HG03280 (cell line): ENCODE data around the gene ZNF225.
"Not testable (repeated sequence)": the region's sequence is repeated elsewhere in the genome, so short reads cannot be mapped to it uniquely, and the experiment has no call there.

ENCODE experiments used
- ATAC-seq: cut with Tn5 transposase; IDR thresholded peaks from one replicate; pipeline ENCODE4 v1.9.1; 2021; ENCODE audit warnings: mild to moderate bottlenecking, moderate library complexity; ENCODE audit not compliant: unreplicated experiment

Gene ZNF225

DNA sequence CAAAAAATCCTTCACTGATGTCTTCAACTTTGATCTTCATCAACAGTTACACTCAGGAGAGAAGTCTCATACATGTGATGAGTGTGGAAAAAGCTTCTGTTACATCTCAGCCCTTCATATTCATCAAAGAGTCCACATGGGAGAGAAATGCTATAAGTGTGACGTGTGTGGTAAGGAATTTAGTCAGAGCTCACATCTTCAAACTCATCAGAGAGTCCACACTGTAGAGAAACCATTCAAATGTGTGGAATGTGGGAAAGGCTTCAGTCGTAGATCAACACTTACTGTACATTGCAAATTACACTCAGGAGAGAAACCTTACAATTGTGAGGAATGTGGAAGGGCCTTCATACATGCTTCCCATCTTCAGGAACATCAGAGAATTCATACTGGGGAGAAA lies 43.3 kb downstream of the ZNF225 start:
- no peak for ATAC-seq

DNA sequence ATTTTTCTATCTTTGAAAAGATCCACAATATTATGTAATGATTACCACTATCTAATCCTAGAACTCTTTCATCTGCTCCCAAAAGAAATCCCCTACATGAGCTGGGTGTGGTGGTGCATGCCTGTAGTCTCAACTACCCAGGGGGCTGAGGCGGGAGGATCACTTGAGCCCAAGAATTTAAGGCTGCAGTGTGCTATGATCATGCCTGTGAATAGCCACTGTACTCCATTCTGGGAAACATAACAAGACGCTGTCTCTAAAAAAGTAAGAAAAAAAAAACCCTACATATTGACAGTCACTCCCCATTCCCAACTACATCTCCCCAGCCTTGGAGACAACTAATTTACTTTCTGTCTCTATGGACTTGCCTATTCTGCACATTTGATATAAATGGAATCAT lies 50.6 kb downstream of the ZNF225 start:
- no peak for ATAC-seq

DNA sequence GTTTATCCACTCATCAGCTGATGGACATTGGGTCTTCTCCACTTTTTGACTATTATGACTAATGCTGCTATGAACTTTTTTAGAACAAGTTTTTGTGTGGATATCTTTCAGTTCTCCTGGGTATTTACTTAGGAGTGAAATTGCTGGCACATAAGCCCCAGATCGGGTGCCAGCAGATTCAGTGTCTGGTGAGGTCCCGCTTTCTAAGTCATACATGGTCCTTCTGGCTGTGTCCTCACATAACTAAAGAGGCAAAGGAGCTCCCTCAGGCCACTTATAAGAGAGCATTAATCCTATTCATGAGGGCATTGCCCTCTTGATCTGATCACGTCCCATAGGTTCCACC lies 51.1 kb downstream of the ZNF225 start:
- ATAC-seq = no peak

DNA sequence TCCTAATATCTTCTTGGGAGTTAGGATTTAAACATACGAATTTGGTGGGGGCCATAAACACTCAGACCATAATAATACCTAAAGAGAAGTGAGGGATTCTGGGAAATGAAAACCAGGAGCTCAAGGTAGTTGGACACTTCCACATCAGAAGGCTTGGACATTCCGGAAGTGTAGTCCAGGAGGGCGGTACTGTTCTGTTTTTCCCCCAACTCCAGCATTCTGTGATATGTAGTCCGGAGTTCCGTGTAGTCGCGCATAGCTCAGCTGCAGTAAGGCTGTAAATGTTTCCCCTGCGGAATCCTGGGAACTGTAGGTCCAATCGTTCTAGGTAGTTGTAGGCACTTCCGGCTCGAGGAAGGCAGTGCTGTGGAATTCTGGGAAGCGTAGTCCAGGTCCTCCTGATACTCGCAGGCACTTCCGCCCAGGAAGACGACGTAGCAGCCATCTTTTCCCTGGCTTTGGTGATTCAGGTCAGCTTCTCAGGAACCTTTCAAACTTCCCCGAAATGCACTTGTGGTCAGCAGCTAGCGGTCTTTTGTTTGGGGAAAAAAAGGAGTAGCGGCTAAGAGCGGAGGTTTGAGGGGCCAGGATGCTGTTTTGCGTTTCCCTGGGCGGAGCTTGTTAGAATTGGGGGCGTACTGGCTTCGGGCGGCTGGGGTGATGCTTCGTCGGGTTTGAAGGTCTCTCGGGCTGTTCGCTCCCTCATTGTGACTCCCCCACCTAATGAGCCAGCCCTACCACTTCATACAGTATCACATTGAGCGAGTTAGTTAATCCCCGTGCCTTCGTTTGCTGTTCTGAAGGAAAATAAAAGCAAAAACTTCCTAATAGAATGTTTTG lies 51.7 kb downstream of the ZNF225 start, which contains the start of gene ZNF226:
TSS of gene ZNF226 (plus strand) at position 428 of the 840 bp plus-strand sequence. CDS start 4,981 bp downstream, outside the sequence.
- peak; percentile 82 for ATAC-seq

DNA sequence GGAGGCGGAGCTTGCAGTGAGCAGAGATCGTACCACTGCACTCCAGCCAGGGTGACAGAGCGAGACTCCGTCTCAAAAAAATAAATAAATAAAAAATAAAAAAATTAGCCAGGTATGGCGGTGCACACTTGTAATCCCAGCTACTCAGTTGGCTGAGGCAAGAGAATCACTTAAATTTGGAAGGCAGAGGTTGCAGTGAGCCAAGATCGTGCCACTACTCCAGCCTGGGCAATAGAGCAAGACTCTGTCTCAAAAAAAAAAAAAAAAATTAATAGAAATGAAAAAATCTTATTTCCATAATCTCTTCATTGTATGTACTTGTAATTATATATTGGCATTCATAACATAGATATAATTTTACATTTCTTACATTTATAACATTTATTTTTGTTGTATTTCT lies 57.5 kb downstream of the ZNF225 start:
- ATAC-seq = not testable (repeated sequence)

DNA sequence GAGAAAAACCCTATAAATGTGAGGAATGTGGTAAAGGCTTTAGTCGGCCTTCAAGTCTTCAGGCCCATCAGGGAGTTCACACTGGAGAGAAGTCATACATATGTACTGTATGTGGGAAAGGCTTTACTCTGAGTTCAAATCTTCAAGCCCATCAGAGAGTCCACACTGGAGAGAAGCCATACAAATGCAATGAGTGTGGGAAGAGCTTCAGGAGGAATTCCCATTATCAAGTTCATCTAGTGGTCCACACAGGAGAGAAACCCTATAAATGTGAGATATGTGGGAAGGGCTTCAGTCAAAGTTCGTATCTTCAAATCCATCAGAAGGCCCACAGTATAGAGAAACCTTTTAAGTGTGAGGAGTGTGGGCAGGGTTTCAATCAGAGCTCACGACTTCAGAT lies 63.4 kb downstream of the ZNF225 start:
- no peak for ATAC-seq

DNA sequence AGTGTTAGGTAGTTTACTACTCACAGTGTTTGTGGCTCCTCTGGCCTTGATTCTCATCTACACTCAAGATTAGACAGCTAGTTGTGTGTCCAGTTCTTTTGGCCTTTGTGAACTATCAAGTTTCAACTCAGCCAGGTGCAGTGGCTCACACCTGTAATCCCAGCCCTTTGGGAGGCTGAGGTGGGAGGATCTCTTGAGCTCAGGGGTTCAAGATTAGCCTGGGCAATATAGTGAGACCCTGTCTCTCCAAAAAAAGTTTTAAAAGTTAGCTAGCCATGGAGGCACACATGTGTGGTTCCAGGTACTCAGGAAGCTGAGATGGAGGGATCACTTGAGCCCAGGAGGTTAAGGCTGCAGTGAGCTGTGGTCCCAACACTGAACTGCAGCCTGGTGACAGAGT lies 67.8 kb downstream of the ZNF225 start:
- no peak for ATAC-seq

DNA sequence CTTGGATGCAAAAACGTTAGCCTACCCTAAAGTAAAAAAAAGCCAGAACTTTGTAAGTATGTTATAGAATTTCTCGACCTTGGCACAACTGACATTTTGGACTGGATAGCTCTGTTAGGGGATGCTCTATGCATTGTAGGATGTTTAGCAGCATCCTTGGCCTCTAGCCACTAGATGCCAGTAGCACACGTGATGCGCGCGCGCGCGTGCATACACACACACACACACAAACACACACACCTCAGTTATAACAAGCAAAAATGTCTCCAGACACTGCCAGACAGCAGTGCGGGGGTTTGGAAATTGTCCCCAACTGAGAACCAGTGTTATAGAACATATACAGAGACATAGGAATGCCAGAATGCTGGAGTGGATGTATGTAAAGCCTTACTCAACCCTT lies 68.9 kb downstream of the ZNF225 start:
- no peak for ATAC-seq
